Hepatic stellate cell (primary cell): ENCODE data around the gene PDE5A.

ENCODE experiments used
- DNase-seq: peaks from one replicate; pipeline ENCODE4 v3.0.0; 2011; ENCODE audit warnings: low spot score

Gene PDE5A

GRCh38 chr4:119581190-119581873, 47.3 kb downstream of the PDE5A start:
- no peak for DNase-seq

GRCh38 chr4:119580293-119580692, 48.3 kb downstream of the PDE5A start:
- DNase-seq = no peak

- no peak for DNase-seq
These were observed 48.8 kb downstream of the PDE5A start for GRCh38 chr4:119579823-119580222.

GRCh38 chr4:119570401-119570800, 58.2 kb downstream of the PDE5A start:
- peak; percentile 24 for DNase-seq

GRCh38 chr4:119564106-119564505, 64.5 kb downstream of the PDE5A start:
- DNase-seq = no peak

GRCh38 chr4:119559044-119559647, 69.5 kb downstream of the PDE5A start:
- DNase-seq = peak; percentile 24

GRCh38 chr4:119550857-119551532, 77.6 kb downstream of the PDE5A start:
- peak; percentile 11 for DNase-seq

- no peak for DNase-seq
These were observed 79.0 kb downstream of the PDE5A start for GRCh38 chr4:119549639-119550038.

- no peak for DNase-seq
These were observed 84.8 kb downstream of the PDE5A start for GRCh38 chr4:119543779-119544178.

GRCh38 chr4:119543187-119543586, 85.4 kb downstream of the PDE5A start:
- DNase-seq = no peak

- DNase-seq = no peak
These were observed 88.4 kb downstream of the PDE5A start for GRCh38 chr4:119540249-119540648.

- no peak for DNase-seq
These were observed 91.0 kb downstream of the PDE5A start for GRCh38 chr4:119537586-119537985.

- no peak for DNase-seq
These were observed 91.8 kb downstream of the PDE5A start for GRCh38 chr4:119536572-119537528.

GRCh38 chr4:119532319-119532718, 96.3 kb downstream of the PDE5A start:
- DNase-seq = no peak

- no peak for DNase-seq
These were observed 98.8 kb downstream of the PDE5A start for GRCh38 chr4:119529788-119530187.

GRCh38 chr4:119526786-119527550, 101.6 kb downstream of the PDE5A start:
- no peak for DNase-seq

GRCh38 chr4:119525771-119526712, 102.6 kb downstream of the PDE5A start:
- no peak for DNase-seq

- DNase-seq = peak; percentile 31
These were observed 103.4 kb downstream of the PDE5A start for GRCh38 chr4:119525005-119525749.

- no peak for DNase-seq
These were observed 105.2 kb downstream of the PDE5A start for GRCh38 chr4:119523399-119523798.

- no peak for DNase-seq
These were observed 107.3 kb downstream of the PDE5A start for GRCh38 chr4:119521268-119521667.
